Raji (cell line): ENCODE data around the gene FAM25G.

Experiments used
- POLR2A ChIP-seq: IDR thresholded peaks from 2 replicates; pipeline ENCODE4 v1.6.1; 2011; ENCODE audit warnings: low read depth, low read length, control low read depth; ENCODE audit not compliant: insufficient read depth

FAM25G gene

DNA sequence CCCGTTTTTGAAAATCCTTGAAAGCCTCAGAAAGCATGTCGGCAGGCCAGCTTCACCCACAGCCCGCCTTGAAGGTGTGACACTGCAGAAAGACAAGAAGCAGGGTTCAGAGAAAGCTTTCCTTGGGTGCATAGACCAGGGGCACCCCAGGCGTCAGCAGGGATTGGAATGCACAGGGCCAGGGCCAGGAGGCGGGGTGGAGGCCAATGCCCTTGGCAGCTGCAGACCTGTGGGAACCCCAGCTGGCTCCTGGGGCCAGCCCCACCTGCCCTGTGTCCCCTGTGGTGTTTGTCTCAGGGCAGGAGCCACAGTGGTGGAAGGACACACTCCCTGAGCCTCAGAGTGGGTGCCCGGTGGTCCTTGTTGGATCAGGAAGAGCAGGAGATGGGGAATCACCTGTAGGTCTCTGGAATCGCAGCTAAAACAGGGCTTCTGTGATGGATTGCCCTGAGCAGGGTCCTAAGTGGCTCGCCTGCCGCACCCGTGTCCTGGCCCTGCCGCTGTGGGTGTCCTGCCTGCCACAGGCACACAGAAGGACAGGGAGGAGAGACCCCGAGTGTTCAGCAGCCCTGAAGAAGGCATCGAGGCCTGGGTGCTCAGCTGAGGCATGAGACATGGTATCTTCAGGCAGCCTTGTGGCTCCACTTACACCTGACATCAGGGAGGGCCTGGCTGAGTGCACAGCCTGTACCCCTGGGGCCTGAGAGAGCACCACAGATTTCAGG lies 40.1 kb downstream of the FAM25G start:
- no peak for TF ChIP-seq POLR2A

DNA sequence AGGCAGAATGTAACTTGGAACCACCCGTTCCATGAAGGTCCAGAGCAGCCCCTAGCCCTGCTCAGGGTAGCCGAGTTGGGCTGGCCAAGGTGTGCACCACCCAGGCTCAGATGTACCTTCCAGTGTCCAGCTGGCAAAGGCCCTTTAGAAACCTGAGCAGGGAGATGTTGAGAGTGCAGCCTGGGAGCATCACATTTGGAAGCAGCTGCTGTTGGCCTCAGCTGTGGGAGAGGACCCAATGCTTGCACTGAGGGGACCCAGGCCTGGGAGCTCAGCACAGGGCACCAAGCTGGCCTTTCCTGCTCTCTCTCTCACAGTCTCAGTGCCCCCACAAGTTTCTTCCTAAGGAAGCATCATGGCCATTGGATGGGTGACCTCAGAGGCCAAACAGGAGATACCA lies 41.1 kb downstream of the FAM25G start:
- TF ChIP-seq POLR2A, result no peak

DNA sequence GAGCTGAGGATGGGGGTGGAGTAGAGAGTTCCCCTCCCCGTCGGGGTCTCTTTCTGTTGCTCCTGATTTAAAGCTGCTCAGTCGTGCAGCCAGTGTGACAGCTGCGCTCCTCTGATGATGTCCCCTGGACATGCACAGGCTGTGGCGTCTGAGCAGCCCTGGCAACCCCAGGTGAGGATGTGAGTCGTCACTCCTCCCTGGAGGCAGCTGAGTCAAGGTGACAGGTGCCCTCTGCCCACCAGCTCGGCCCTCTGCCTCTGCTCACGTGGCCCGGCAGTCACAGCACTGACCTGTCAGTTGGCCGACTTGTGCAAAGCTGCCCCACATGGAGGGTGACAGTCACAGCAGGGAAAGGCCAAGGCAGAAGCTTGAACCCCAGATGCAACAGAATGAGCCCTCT lies 41.5 kb downstream of the FAM25G start:
- no peak for TF ChIP-seq POLR2A

DNA sequence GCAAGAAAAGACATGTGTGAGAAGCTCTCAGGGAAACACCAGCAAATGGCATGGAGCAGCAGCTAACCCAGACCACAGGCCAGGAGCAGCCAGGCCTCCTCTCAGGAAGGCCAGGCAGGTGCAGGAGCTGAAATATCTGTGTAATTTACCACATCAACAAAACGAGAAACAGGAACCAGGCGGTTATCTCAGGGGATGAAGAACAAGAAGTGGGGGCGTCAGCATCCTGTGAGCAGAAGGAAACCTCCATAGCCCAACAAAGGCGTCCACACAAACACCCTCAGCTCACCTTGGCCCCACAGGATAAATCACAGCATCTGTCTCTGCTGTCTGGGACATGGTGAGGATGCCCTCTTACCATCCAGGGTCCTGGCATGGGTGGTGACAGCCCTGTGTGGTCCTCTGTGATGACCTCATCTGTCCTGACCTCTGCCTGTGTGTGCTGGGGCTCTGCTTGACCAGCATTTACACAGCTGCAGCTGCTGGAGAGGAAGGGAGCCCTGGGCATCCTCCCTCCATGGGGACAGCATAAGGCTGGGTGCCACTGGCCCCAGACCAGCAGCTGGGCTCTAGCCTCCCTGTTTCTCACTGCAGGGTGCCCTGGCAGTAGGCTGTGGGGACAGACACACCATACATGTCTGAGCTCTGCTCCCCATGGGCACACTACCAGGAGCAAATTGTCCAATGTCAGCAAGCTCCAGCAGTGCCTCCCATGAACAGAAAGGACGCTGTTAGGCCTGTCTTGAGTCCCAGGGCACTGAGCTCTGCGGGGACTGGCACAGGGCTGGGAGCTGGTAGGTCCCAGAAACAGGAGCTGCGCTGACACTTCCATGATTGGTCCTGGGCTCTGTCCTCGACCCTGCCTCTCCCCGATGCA lies 42.2 kb downstream of the FAM25G start:
- no peak for TF ChIP-seq POLR2A

DNA sequence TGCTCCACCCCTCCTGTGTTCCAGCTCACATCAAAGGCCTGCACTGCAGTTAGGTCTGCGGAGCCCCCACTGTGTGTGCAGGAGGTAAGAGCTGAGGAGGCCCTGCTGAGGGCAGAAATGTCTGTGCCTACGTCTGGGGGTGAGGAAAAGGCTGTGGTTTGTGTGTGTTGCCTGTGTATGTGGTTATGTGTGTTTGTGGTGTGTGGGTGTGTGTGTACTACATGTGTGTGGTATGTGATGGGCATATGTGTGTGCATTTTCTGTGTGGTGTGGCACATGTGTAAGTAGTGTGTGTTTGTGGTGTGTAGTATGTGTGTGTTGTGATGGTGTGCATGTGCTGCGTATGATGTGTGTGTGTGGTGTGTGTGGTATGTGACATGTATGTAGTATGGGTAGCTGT lies 43.8 kb downstream of the FAM25G start:
- no peak for TF ChIP-seq POLR2A

DNA sequence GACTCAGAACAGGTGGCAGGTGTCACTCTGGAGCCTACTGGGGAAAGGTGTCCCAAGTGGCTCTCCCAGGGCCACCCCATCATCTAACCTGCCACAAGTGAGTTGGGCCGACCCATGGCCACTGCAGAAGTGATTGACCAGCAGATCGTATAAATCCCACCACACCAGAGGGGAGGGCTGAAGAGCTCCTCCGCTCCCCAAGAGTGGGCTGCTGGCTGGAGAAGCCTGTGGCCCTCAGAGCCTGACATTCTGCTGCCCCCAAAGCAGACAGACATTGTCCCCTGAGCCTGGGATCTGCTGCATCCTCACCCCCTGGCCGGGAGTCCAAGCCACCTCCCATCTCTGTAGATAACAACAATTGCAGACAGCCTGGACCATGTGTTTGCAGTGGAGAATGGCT lies 44.3 kb downstream of the FAM25G start:
- TF ChIP-seq POLR2A, result no peak

DNA sequence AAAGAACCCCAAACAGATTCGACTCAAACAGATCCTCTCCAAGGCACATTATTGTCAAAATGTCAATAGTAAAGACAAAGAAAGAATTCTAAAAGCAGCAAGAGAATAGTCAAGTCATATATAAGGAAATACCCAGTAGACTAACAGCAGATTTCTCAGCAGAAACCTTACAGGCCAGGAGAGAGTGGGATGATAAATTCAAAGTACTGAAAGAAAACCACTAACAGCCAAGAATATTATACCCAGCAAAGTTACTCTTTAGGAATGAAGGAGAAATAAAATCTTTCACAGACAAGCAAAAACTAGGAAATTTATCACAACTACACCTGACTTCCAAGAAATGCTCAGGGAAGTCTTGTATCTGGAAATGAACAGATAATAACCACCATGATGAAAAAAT lies 45.8 kb downstream of the FAM25G start:
- no peak for TF ChIP-seq POLR2A

DNA sequence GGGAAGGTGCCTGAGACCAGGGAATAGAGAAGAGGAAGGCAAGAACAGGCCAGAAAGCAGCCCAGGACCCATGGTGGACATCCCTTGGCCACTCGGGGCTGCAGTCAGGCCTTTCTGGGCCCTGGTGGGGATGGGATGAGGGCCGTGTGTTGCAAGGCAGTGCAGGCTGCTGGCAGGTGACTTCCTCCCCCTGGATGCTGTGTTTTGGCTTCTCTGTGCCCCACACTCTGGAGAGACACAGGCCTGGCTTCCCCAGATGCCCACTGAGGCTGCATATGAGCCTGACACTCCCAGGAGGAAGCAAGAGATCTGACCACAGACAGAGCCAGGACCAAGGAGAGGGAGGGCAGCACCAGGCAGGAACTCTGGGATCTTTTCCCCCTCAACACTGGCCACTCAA lies 47.5 kb downstream of the FAM25G start:
- TF ChIP-seq POLR2A, result no peak

DNA sequence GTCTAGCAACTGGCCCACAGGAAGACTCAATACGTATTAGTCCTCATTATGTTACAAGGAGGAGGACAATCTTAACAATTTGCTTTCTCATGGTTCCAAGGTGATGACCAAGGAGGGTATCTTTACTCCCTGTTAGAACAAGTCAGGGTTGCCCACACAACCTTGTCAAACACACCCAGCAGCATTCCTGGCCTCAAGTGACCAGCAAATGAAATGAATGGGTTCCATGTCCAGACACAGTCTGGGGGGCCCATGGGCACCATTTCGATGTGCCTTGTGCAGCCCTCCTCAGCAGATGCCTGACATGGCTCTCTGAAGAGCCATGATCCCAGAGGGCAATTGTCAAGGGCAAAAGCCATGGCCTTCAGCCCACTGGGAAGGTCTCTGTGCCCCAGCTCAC lies 48.4 kb downstream of the FAM25G start:
- TF ChIP-seq POLR2A, result no peak

DNA sequence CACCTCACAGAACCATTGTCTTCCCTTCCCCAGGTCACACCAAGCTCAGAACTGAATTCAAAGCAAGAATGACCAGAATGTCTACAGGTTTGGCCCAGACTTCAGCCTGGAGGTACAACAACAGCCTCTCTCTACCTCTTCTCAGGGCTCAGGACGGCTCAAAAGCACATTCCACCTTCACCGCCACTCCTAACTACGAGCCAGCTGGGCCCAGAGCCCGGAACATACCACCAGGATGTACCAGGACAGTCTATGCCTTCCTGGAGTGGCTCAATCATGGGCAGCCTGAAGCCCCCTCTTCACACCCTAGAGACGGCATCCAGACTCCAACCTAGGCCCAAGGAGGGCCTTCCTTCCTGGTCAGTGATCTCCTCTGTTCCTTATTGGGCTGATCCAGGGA lies 49.1 kb downstream of the FAM25G start:
- TF ChIP-seq POLR2A, result no peak

DNA sequence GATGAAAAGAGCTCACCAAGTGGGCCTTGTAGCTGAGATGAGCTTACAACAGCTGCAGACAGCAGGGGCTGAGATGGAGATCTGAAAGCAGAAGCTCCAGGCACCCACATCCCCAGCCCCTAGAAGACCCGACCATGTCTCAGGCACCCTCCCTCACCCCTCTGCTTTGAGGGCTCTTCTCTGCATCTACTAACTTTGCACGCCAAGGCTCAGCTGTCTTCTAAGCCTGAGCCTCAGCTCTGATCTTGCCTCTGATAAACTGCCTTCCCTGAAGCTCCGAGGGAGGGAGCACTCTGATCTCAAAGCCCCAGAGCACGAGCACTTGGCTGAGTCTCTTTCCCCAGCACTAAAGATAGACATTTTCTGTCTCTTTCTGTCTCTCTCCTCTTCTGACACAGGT lies 49.6 kb downstream of the FAM25G start:
- TF ChIP-seq POLR2A, result no peak

DNA sequence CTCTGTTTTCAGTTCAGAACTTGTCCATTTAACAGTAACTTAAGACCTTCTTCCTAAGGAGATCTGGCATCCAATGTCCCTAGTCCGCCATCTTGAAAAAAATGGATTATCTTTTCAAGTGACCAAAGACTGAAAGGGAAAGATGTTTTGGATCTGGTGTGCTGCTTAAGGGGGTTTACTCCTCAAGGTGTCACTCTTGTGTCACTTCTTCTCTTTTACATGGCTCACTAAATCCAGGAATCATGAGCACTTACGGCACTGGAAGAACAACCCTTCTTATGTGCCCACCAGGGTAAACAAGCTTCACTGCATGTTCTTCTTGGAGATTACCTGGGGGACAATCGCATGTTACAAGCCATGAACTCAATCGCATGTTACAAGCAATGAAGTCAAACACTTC lies 51.3 kb downstream of the FAM25G start:
- no peak for TF ChIP-seq POLR2A

DNA sequence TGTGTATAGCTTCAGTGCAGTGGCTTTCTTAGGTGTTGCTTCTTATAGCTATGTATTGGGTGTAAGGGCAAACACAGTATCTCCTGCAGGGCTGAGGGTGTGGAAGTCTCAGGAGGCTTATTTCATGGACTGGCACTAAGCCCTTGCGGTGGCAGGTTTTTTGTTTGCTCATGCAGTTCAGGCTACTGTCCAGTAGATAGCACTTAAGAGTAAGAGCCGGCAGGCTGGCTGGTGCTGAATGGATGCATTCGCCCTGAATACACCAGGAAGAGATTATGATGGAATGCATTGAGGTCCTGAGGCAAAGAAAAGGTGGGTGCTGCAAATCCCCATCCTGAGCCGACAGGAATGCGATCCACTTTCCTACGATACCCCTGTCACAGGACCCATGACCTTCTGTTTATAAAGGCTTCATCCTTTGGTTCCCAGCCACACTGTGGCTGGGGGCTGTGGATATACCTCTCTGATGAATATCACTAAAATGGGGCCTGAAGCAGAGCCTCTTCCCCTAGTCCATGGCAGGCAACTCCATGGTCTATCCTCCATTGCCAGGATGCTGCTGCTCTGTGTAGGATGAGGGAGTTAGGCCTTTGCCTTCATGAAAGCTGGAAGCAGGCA lies 52.5 kb downstream of the FAM25G start:
- no peak for TF ChIP-seq POLR2A
